GM10248 (cell line): ENCODE data around the gene RAB1A.
A peak's percentile ranks its signal among the peaks of the same experiment; 100 is the strongest.

Source experiments
- CTCF ChIA-PET: fragments of 300-600 bp; sonication (Branson Sonifier 250); formaldehyde crosslinking; extraction: SDS; loops from one replicate; lab custom pipeline; 2021; ENCODE audit warnings: antibody characterized with exemption; lab: Yijun Ruan, JAX
- POLR2A ChIA-PET: fragments of 350-650 bp; sonication (Branson Sonifier 250); formaldehyde crosslinking; extraction: SDS; loops from one replicate; lab custom pipeline; 2020; ENCODE audit warnings: antibody characterized with exemption; lab: Yijun Ruan, JAX
- DNase-seq: peaks from one replicate; pipeline ENCODE4 v3.0.0; 2012; ENCODE audit errors: extremely low spot score
- CTCF ChIP-seq: IDR thresholded peaks from 2 replicates; pipeline ENCODE4 v1.5.1; 2012; ENCODE audit warnings: mild to moderate bottlenecking, low read depth; ENCODE audit errors: extremely low read depth, missing control alignments, control extremely low read depth

Gene RAB1A

DNA sequence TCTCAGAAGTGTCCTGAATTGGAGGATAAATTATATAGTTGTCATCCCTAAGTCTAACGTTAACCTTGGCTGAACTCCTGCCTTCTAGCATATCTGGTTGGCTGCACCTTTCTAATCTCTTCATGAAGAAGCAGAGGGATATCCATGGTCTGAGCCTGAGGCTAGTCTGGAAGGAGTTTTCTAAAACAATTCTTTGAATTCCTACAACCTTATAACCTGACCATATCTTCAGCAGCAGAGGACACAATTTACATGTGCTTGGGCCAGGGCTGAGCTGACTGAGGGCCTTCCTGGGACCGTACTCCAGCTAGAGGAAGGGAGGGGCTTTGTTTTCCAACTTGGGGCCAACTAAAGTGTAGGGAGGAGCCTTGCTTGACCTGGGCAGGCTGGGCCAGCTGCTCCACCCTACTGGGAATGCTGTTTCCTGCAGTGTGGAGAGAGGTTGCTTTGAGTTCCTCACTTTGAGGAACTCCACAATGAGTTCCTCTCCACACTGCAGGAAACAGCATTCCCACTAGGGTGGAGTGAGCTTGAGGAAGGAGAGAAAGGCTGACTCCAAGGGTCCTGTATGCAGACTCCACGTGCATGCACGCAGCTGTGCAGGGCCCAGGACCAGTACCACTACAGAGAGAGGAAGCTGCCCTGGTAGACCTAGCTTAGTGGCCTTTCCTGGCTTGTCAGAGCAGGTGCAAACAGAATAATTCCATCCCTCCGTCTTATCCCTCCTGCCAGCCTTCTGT is 54.1 kb downstream of the RAB1A start:
- no peak for TF ChIP-seq CTCF
- ChIA-PET CTCF (interaction anchor here (0.8 to 4.0 kb wide), 6 partner anchors 10 to 158 kb away, joined by 3 to 30 read pairs (median 4); no protein-coding TSS in a partner anchor), POLR2A (no interaction called here)
- DNase-seq: no peak

DNA sequence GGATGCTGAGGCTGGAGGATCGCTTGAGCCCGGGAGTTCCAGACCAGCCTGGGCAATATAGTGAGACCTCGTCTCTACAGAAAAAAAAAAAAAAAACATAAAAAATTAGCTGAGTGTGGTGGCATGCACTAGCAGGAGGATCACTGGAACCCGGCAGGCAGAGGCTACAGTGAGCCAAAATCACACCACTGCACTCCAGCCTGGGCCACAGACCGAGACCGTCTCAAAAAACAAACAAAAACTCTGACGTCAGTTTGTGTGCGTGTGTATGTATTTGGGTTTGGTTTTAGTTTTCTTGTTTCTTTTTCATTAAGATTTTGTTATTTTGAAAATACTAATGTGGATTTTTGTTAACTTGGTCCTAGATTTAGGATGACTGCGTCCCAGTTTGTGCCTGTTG is 54.7 kb downstream of the RAB1A start:
- CTCF ChIA-PET: interaction anchor here (1.0 to 4.0 kb wide), 5 partner anchors 10 to 158 kb away, joined by 3 to 30 read pairs (median 5); no protein-coding TSS in a partner anchor
- no peak for TF ChIP-seq CTCF
- POLR2A ChIA-PET: interaction anchor here (0.7 kb wide), 1 partner anchor 156 kb away, joined by 6 read pairs; no protein-coding TSS in a partner anchor
- DNase-seq: no peak

GRCh38 chr2:65073879-65074565 is 55.9 kb downstream of the RAB1A start:
- DNase-seq: no peak
- TF ChIP-seq CTCF: no peak
- ChIA-PET CTCF (interaction anchor here (0.6 to 4.0 kb wide), 5 partner anchors 8 to 500 kb away, joined by 3 to 30 read pairs (median 3); no protein-coding TSS in a partner anchor), POLR2A (no interaction called here)

GRCh38 chr2:65072181-65072970 is 57.5 kb downstream of the RAB1A start:
- POLR2A ChIA-PET: no interaction called here
- DNase-seq: peak; percentile 47
- TF ChIP-seq CTCF: no peak
- CTCF ChIA-PET: interaction anchor here (1.0 to 4.0 kb wide), 4 partner anchors 7 to 115 kb away, joined by 3 to 30 read pairs (median 8); no protein-coding TSS in a partner anchor

DNA sequence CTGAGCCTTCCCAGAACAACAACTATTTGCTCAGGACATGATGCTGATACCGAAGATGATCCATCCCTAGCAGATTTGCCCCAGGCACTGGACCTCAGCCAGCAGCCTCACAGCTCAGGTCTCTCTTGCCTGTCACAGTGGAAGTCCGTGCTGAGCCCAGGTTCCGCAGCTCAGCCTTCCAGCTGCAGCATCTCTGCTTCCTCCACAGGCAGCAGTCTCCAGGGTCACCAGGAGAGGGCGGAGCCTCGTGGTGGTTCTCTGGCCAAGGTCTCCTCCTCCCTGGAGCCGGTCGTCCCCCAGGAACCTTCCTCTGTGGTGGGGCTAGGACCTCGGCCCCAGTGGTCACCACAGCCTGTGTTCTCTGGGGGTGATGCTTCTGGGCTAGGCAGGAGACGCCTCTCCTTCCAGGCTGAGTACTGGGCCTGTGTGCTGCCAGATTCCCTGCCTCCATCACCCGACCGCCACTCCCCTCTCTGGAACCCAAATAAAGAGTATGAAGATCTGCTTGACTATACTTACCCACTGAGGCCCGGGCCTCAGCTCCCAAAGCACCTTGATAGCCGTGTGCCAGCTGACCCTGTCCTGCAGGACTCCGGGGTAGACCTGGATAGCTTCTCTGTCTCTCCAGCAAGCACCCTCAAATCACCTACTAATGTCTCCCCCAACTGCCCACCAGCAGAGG is 58.3 kb downstream of the RAB1A start:
- ChIA-PET POLR2A (interaction anchor here (1.4 kb wide), 1 partner anchor 16 kb away, joined by 5 read pairs; the partner anchor contains the start of gene CEP68), CTCF (interaction anchor here (0.6 to 3.1 kb wide), 10 partner anchors 11 to 116 kb away, joined by 3 to 13 read pairs (median 3); partner anchors contain the start of gene RAB1A)
- TF ChIP-seq CTCF: no peak
- no peak for DNase-seq
